Inflammatory macrophage (primary cell): ENCODE results near the gene CACNA1D.

Experiments used
- DNase-seq, 2 donors: peaks; one replicate each; pipeline ENCODE4 v3.0.0-alpha.2; 2020 to 2022

Gene CACNA1D

DNA sequence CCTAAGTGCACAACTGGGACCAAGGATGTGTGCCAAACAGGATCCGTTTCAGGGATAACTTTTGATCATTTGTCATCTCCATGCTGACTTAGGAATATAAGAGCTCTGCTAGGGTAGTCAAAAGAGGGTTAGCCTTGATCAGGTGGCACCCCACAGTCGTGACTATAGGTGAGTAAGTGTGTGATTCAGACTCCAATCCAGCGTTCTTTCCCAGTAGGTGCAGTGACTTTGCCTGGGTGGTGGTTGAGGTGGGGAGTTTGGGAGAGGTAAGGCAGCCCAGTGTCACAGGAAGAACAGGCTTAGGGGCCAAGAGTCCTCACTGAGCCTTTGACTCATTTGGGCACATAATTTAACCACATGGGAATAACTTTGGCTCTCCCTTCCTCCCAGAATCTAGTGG is 300.8 kb downstream of the CACNA1D start:
- no peak for DNase-seq

DNA sequence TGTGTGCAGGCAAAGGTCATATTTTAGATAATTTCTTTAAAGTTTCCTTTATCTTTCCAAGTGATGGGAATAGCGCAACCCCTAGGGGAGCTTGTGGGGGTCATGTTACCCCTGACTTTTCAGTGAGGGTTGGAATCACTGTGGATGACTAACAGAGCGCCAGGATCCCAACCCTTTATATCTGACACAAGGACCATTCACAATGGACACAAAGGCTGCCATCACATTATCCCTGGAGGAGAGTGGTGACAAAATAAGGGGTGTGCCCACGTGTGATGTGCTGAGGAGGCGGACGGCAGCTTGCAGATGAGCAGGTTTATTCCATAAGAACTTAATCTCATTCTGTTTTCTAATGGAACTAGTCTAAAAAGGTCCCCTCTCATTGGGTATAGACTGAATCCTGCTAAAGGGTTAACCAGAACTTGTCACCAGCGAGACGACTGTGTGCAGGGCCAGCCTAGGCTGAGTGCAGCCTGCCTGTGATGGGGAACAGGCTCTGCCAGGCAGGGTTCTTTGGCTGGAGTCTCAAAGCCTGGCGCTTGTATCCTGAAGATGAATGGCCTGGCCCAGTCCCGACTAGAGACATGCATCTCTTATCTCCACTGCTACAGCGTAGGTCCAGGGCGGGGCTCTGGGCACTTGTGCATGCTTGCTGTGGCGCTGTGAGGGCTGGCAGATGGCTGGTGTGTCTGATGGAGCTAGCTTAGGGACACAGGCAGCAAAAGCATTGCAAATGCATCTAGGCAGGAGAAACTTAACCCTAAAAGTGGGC is 301.6 kb downstream of the CACNA1D start:
- DNase-seq: no peak

DNA sequence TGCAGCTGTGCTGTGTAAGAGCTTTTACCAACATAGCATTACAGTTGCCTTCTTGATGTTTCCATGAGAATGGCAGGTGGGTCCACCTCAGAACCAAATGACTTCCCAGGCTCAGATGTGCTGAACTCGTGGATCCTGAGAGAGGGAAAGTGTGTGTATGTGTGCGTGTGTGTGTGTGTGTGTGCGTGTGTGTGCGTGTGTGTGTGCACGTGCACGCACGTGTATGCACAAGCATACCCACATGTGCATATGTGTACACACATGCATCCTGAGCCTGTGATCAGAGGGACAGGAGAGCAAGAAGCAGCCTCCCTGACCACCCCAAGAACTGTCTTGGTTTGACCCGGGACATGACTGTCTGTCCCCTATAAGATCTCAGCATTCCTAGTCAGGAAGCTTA is 303.7 kb downstream of the CACNA1D start:
- no peak for DNase-seq

DNA sequence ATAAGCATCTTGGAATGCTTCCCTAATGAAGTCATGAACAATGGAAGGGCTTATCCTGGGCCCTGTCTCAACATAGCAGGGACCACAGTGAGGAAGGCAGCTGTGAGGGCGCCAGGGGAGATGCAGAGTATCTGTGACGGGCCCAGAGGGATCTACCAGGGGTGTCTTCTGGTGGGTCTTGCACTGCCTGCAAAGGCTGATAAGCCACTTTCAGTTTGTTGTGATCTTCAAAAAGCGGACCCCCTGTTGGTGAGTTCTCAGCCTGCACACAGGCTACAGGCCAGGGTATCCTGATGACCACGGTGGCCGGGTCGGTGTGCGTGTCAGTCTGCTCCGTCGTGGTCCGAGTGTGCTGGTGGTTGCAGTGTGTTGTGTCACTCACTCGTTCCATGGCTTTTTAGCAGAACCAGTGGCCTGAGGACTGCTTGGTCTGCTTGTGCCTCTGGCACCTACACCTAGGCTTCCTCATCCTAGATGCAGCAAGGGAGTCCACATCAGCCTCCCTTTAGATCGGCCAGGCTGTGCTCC is 305.0 kb downstream of the CACNA1D start:
- no peak for DNase-seq

DNA sequence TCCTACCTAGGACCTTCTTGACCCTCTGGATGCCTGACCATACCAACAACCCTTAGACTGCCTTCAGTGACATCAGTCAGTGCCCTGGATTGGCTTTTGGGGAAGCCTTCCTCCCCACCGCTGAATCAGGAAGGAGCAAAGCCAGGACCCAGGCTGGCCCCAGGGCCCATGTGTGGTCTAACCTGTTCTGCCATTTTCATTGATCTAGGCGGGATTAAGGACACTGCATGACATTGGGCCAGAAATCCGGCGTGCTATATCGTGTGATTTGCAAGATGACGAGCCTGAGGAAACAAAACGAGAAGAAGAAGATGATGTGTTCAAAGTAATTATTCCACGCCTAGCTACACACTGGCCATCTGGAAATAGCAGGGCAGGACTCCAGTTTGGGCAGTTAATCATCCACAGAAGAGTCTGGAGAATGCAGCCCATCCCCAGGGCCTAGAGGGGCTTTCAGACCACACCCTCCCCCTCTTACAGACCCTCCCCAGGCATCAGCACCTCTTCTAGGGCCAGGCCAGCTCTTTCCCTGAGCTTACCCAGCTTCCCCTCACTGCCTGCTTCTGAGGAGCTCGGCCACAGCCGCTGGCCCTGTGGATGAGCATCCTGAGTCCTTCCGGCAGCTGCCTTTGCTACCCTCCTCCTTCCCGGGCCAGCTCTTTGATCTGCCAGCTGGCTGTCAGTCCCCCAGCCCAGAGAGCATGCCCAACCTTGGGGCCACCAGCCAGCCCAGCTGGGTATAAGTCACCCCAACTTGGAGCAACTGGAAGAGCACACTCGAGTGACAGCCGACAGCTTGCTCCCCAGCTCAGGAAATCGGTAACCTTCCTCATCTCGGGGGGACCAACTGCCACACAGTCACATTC is 305.9 kb downstream of the CACNA1D start:
- DNase-seq: no peak

DNA sequence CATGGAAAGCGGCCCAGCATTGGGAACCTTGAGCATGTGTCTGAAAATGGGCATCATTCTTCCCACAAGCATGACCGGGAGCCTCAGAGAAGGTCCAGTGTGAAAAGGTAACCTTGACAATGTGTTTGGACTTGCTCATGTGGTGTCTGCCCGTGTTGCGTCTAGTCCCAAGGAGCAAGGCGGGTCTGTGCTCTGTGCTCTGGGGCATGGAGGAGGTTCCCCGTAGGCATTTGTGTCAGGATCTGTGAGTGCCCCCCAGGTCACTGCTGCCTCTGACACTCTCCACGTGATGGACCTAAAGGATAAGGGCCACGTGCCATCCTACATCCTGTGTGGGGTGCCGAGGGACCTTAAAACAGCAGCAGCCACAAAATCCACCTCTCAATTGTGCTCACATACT is 306.9 kb downstream of the CACNA1D start:
- DNase-seq: no peak

DNA sequence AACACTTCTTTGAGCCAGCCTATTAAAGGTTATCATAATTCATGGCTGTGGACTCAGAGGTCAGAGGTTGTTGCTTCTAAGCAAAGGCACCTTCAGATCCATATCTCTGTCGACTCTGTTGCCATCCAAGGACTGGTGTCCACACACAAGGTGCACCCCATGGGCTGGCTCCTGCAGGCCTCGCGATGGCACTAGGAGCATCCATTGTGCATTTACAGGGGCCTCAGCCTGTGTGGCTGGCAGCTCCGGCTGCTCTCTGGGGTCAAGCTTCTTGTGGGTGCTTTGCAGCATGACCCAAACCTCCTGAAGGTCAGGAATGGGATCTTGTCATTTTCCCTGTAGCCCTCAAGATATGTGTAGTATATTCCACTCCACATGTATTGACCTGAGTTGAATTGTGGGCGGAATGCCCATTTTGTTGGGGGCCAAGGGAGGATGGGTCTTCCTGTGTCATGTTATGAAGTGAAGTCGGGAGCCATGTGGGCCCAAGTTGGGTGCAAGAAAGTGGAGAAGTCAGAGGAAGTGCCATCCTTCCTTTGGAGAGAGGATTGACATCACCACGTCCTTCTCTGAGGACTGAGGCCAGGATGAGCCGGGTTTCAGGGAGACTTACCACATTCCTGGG is 308.0 kb downstream of the CACNA1D start:
- no peak for DNase-seq

DNA sequence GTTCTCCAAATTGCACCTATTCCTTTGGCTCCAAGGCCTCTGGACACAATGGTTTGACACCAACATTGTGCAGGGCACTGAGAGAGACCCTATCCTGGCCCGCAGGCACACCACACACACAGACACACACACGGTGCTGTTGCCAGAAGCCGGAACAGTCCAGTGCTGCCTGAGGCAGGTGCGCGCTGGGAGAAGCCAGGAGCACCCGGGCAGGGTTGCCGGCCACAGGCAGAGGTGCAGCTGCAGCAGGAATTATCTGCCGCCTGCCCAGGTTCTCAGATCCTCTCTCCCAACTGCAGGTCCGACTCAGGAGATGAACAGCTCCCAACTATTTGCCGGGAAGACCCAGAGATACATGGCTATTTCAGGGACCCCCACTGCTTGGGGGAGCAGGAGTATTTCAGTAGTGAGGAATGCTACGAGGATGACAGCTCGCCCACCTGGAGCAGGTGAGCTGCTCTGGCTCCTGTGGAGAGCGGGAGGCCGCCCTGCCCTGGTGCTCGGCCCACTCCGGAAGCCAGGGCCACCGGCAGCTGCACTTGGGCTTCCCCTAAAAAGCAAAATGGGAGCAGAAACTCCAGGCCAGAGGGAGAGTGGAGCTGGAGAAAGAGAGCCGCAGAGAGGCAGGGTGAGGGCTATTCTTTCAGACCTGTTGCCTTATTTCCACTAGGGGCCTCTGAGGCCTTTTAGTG is 308.9 kb downstream of the CACNA1D start:
- no peak for DNase-seq

DNA sequence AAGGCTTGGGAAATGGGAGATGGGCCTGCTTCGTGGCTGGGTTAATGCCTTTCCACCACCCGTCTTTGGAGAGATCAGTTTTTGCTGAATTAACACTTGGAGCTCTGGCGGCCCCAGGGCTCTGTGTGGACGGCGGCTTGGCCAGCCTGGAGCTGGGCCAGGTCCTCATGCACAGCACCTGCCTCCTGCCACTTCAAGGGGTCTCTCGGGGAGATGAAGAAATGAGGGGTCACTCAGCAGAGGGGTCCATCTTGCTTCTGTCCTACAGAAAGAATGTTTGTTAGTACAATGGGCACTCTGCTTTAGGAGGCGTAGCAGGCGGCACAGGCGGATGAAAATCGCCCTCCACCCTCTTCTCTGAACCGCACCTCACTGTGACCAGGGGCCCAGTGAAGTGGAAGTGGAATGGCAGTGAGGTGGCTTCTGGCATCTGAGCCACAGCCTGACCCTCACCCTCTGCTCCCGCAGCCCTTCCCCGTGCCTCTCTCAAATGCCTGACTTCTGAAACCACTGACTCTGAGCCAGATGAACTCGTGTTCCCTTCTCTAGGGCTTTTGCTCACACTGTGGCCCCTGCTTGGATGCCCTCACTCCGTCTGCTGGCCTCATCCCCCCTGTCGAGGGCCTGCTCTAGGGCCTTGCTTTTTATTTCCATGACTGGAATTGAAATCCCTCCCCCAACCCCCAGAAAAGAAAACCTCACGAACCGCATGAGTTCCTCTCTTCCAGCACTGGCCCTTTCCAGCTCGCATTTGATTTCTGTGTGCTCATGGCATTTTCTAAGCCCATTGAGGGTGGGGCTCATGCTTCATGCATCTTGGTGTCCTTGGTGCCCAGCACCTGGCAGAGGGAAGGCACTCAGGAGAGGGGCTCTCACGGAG is 309.6 kb downstream of the CACNA1D start:
- no peak for DNase-seq

DNA sequence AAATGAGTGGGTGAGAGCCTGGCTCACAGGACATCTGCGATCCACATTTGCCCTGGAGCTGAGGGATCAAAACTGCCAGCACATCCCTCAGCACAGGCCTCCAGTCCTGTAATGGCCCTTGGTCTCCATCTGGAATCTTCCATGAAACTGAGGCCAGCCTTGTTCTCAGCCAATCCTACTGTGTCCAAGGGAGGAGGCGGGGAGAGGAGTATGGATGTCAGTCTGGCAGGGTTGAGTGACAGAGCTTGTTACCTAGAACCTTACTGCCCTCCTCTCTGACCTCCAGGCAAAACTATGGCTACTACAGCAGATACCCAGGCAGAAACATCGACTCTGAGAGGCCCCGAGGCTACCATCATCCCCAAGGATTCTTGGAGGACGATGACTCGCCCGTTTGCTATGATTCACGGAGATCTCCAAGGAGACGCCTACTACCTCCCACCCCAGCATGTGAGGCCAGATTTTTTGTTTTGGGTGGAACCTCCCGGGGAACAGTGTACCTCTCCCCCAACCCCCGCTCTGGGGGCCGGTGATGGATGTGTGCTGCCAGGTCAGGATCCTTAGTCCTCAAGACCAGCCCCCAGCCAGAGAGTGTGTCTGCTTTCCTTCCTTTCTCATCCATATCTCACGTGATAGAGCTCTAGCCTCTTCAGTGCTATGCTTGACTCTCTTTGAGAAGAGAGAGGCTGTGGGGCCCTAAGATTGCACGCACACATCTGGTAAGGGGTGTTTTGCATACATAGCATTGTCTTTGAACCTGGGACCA is 310.5 kb downstream of the CACNA1D start:
- DNase-seq: peak in 1 of 2 donors; percentile 11

DNA sequence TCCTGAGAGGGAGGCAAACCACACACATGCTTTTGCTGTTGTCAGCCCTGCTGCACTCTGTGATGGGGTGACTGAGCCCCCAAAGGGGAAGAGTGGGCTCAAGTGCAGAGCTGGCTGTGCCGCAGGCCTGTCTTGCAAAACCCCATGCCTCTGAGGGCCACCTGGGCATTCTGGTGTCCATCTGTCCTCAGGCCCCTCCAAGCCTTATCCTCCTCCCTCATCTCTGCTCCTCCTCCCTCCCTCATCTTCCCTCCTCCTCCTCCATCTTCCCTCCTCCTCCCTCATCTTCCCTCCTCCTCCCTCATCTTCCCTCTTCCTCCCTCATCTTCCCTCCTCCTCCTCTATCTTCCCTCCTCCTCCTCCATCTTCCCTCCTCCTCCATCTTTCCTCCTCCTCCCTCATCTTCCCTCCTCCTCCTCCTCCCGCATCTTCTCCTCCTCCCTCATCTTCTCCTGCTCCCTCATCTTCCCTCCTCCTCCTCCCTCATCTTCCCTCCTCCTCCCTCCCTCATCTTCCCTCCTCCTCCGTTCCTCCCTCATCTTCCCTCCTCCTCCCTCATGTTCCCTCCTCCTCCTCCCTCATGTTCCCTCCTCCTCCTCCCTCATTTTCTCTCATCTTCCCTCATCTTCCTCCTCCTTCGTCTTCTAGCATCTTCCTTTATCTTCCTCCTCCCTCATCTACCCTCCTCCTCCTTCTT is 311.2 kb downstream of the CACNA1D start:
- no peak for DNase-seq

DNA sequence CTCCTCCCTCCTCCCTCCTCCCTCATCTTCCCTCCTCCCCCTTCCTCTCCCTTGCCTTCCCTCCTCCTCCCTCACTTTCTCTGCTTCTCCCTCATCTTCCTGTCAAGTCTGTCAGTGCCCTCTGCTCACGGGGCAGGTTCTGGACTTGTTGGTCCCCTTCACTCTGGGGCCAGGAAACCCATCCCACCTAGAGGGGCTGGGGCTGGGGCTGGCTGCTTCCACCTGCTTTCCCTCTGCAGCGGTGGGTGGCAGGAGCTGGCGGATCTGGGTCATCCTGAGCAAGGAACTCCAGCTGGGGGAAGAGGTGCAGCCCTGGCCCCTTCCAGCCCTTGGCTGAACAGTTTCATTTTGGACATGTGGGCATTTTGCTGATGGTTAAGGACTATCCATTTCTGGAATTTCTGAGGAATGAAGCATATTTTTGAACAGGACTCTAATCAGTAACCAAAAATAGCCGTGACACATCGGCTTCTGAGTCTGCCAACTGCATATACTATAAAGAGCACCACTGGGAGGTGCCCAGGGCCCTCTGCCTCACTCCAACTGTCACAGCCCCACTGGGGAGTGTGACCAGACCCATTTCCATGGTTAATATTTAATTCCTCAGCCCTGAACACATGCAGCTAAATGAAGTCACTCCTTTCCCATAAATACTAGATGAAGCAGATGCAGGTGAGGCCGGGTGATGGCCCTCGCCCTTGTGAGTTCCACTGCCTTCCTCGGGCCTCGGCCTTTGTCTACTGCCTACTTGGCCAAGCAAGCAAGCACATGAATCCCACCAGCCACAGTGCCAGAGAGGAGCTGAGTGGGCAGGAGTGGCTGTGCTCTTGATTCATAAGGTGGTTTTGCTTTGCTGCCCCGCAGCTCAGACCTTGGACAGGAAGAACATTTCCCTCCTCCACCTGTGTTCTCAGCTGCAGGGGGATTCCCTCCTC is 312.0 kb downstream of the CACNA1D start:
- DNase-seq: no peak

DNA sequence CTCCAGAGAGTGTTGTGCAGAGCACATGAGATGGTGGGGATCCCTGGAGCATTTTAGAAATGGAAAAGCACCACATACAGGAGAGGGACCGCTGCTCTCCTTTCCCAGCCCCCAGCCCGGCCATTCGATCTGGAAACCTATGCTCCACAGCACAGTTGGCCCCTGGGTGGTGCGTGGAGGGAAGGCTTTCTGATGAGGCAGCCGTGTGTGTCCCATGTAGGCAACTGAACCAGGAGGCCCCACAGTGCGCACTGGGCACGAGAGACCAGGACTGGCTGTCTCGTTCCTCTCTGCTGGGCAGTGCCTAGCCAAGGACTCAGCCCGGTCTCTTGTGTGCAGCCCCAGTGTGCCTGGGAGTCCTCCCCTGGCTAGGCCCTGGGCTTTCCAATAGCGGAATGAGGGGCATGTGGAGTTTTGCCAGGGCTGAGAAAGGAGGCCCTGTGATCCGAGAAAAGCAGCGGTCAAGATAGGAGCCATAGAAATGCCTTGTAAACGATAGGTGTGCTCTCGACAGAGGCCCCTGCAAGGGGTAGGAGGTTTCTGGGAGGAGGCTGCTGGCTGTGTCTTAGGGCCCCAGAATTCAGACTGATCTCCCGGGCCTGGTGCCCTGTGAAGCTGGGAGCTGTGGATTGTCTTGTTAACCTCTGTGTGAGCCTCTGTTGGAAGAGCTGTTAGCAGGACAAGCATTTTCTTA is 312.9 kb downstream of the CACNA1D start:
- no peak for DNase-seq

DNA sequence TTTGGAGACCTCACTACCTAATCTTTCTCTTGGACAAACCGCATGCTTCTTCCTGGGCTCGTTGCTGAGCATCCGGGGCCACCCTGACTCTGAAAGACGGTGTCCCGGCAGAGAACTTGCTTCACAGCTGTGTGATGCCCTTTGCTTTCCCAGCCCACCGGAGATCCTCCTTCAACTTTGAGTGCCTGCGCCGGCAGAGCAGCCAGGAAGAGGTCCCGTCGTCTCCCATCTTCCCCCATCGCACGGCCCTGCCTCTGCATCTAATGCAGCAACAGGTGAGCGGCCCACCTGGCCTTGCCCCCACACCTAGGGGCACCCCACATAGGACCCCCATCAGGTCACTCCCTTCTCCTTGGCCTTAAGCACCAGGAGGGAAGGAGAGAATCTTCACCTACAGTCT is 314.1 kb downstream of the CACNA1D start:
- no peak for DNase-seq

DNA sequence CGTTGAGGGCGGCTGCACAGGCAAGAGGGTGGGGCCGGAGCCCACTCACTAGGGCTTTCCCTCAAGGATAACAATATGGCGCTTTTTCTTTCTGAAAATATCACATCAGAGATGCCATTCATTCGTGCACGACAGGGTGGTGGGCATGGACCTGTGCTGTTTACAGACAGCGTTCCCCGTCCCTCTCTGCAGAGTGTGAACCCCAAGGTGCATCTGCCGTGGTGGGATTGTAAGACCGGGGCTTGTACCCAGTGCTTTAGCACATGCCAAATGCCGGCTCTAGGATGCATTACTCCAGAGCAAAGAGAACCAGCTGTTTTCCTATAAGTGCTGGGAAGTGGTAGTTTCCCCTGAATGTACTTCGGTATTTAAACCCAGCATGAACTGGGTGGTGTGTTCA is 314.9 kb downstream of the CACNA1D start:
- no peak for DNase-seq

DNA sequence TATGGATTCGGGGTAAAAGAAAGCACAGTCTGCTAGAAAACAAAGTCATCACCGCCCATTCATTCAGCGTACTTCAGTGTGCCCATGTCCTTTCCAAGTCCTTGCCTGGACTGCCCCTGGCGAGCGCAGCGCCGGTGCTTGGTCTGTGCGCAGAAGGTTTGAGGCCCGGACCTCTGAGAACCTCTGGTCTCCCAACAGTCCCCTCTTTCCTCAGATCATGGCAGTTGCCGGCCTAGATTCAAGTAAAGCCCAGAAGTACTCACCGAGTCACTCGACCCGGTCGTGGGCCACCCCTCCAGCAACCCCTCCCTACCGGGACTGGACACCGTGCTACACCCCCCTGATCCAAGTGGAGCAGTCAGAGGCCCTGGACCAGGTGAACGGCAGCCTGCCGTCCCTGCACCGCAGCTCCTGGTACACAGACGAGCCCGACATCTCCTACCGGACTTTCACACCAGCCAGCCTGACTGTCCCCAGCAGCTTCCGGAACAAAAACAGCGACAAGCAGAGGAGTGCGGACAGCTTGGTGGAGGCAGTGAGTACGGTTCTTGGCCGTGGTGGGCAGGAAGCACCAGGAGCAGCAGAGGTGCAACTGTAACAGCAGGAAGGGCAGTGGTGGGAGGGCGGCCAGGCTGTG is 315.5 kb downstream of the CACNA1D start:
- DNase-seq: no peak

DNA sequence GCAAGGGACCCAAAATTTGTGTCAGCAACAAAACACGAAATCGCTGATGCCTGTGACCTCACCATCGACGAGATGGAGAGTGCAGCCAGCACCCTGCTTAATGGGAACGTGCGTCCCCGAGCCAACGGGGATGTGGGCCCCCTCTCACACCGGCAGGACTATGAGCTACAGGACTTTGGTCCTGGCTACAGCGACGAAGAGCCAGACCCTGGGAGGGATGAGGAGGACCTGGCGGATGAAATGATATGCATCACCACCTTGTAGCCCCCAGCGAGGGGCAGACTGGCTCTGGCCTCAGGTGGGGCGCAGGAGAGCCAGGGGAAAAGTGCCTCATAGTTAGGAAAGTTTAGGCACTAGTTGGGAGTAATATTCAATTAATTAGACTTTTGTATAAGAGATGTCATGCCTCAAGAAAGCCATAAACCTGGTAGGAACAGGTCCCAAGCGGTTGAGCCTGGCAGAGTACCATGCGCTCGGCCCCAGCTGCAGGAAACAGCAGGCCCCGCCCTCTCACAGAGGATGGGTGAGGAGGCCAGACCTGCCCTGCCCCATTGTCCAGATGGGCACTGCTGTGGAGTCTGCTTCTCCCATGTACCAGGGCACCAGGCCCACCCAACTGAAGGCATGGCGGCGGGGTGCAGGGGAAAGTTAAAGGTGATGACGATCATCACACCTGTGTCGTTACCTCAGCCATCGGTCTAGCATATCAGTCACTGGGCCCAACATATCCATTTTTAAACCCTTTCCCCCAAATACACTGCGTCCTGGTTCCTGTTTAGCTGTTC is 316.9 kb downstream of the CACNA1D start:
- DNase-seq: no peak
